Panc1 (cell line): ENCODE data around the gene S100A2.

Source experiments
- CTCF ChIP-seq: fragments of 450-650 bp; IDR thresholded peaks from 2 replicates; pipeline ENCODE4 v1.5.1; 2017; ENCODE audit warnings: mild to moderate bottlenecking
- POLR2AphosphoS5 ChIP-seq: IDR thresholded peaks from 2 replicates; pipeline ENCODE4 v1.6.1; 2012; ENCODE audit warnings: mild to moderate bottlenecking, low read depth, low read length, moderate library complexity
- SIN3A ChIP-seq: IDR thresholded peaks from 2 replicates; pipeline ENCODE4 v1.6.1; 2012; ENCODE audit warnings: low read depth, mild to moderate bottlenecking, low read length, moderate library complexity, borderline replicate concordance; ENCODE audit not compliant: insufficient read depth

GRCh38 chr1:153537376-153537730 is 28.3 kb downstream of the S100A2 start:
- TF ChIP-seq CTCF = no peak
- no peak for TF ChIP-seq POLR2AphosphoS5
- TF ChIP-seq SIN3A = no peak
